Glomerular endothelial cell (primary cell): ENCODE measurements around the gene MSL1. TPM values are rescaled to one million over a fixed set of nuclear protein-coding genes. Genes with fewer than 3 reads are reported as not detected.

Source experiments
- DNase-seq: peaks from one replicate; pipeline ENCODE4 v3.0.0-alpha.2; 2011; ENCODE audit warnings: low read depth, low spot score; ENCODE audit errors: extremely low read depth
- total RNA-seq: library from RNA; depleted of rRNA; stranded (reverse); fragments of >200 nt; gene quantifications from 2 replicates; pipeline ENCODE4 v1.2.3, GENCODE V29; 2015

MSL1 gene
- total RNA-seq, 1 donor from 2014 or later, result 84.1 TPM

GRCh38 chr17:40173091-40173777, 51.5 kb downstream of the MSL1 start:
- no peak for DNase-seq

- no peak for DNase-seq
These were observed 52.0 kb downstream of the MSL1 start for GRCh38 chr17:40173778-40174135.

GRCh38 chr17:40174514-40174913, 52.7 kb downstream of the MSL1 start:
- DNase-seq, result no peak

GRCh38 chr17:40175928-40176753, 54.4 kb downstream of the MSL1 start:
- no peak for DNase-seq

- DNase-seq, result no peak
These were observed 55.0 kb downstream of the MSL1 start for GRCh38 chr17:40176754-40177110.

GRCh38 chr17:40177275-40177874, 55.6 kb downstream of the MSL1 start, which contains the start of gene RAPGEFL1:
TSS of gene RAPGEFL1 (plus strand) at chr17:40177470. CDS start at chr17:40177862, 392 bp downstream.
- no peak for DNase-seq

- DNase-seq, result no peak
These were observed 56.3 kb downstream of the MSL1 start for GRCh38 chr17:40178021-40178601.

GRCh38 chr17:40178660-40179059, 56.9 kb downstream of the MSL1 start:
- DNase-seq, result no peak

- DNase-seq, result no peak
These were observed 58.3 kb downstream of the MSL1 start for GRCh38 chr17:40179923-40180659.

GRCh38 chr17:40180694-40181093, 58.9 kb downstream of the MSL1 start:
- DNase-seq, result no peak

- no peak for DNase-seq
These were observed 59.4 kb downstream of the MSL1 start for GRCh38 chr17:40181205-40181604.

- no peak for DNase-seq
These were observed 60.8 kb downstream of the MSL1 start for GRCh38 chr17:40182606-40183005.

Other genes starting within 250 kb of the MSL1 start
- 3.0 and 6.8 TPM in 2 replicates for gene GSDMB, start 203.3 kb upstream of the MSL1 start, total RNA-seq
- 26.0 and 29.5 TPM in 2 replicates for gene ORMDL3, start 194.4 kb upstream of the MSL1 start, total RNA-seq
- gene LRRC3C, start 194.2 kb upstream of the MSL1 start, total RNA-seq, result not detected in 2 replicates
- gene GSDMA, start 159.0 kb upstream of the MSL1 start, total RNA-seq, result not detected in 2 replicates
- gene PSMD3, start 141.2 kb upstream of the MSL1 start, total RNA-seq, result 124 and 134 TPM in 2 replicates
- 10.5 and 23.1 TPM in 2 replicates for gene CSF3, start 106.5 kb upstream of the MSL1 start, total RNA-seq
- 87.8 and 91.1 TPM in 2 replicates for gene MED24, start 67.6 kb upstream of the MSL1 start, total RNA-seq
- gene THRA, start 59.0 kb upstream of the MSL1 start, total RNA-seq, result 17.5 and 22.8 TPM in 2 replicates
- gene NR1D1, start 21.4 kb upstream of the MSL1 start, total RNA-seq, result 1.8 and 5.1 TPM in 2 replicates
- gene CASC3, start 18.6 kb downstream of the MSL1 start, total RNA-seq, result 36.9 and 46.6 TPM in 2 replicates
- 2.0 and 4.6 TPM in 2 replicates for gene RAPGEFL1, start 55.5 kb downstream of the MSL1 start, total RNA-seq
- 15.9 and 17.3 TPM in 2 replicates for gene WIPF2, start 97.3 kb downstream of the MSL1 start, total RNA-seq
- gene CDC6, start 165.9 kb downstream of the MSL1 start, total RNA-seq, result 4.5 and 12.1 TPM in 2 replicates
- gene RARA, start 187.2 kb downstream of the MSL1 start, total RNA-seq, result 51.4 and 60.4 TPM in 2 replicates
- 1.1 and 3.6 TPM in 2 replicates for gene GJD3, start 242.8 kb downstream of the MSL1 start, total RNA-seq